Measurements from ENCODE around the gene NPFFR1.
A peak's percentile ranks its signal among the peaks of the same experiment; 100 is the strongest.

The NPFFR1 gene

DNA sequence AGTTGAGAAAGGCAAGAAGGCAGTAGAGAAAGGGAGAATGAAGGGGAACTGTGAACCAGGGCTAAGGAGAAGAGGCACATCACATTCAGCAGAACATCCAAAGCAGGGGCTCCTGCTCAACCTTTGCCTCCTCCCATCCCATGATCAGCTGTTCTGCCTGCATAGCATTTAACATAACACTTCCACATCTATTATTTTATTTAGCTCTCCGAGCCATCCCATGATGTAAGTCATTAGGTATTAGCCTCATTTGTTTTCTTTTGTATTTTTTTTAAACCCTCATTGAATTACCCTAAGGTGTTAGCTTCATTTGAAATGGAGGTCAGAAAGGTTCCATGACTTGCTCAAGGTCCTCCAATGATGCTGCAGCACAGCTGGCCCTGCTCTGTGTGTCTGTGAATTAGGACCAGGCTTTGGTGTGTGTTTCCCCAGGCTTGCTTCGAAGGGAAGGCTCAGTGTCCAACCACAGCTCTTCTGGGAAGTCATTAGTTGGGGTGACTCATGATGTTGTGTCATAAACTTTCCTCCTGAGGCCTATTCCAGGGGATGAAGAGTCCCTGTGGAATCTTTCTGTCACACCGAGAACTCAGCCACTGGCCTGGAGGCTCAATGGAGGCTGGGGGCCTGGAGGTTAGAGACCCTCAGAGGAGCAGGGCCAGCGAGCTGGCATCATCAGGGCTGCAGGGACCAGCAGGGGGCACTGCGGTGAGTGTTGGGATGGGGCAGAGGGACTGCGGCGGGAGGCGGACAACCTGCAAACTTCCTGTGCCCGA, 16.5 kb downstream of the NPFFR1 start:
- no peak overlapping the region for H3K27ac ChIP-seq (replicated peaks)
- DNase-seq (ENCODE audit: low read depth in 1 of 2, low spot score in 1 of 2), result peak in 1 of 2 experiments; percentile 56

DNA sequence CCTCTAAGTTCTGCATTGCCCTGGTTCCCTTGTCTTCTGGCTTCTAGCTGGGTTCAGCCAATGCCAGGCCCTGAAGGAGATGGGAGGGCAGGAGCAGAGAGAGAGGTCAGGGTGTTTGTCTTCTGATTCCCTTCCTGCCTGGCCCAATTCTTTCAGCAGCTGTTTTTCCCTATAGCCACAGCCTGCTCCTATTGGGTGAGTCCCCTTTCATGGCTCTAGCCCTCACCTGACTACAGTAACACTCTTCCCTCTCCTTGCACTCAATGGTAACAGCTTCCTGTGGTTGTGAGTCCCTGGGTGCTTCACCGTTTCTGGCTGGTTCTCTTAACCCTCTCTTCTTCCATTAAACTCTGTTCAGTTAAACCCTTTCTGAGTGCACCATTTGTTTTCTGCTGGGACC, 17.1 kb downstream of the NPFFR1 start:
- no peaks in the 10 kb centered on the region for H3K27me3 ChIP-seq (ENCODE audit: insufficient read depth, poor library complexity, severe bottlenecking)
- TF ChIP-seq, protein P1, sequence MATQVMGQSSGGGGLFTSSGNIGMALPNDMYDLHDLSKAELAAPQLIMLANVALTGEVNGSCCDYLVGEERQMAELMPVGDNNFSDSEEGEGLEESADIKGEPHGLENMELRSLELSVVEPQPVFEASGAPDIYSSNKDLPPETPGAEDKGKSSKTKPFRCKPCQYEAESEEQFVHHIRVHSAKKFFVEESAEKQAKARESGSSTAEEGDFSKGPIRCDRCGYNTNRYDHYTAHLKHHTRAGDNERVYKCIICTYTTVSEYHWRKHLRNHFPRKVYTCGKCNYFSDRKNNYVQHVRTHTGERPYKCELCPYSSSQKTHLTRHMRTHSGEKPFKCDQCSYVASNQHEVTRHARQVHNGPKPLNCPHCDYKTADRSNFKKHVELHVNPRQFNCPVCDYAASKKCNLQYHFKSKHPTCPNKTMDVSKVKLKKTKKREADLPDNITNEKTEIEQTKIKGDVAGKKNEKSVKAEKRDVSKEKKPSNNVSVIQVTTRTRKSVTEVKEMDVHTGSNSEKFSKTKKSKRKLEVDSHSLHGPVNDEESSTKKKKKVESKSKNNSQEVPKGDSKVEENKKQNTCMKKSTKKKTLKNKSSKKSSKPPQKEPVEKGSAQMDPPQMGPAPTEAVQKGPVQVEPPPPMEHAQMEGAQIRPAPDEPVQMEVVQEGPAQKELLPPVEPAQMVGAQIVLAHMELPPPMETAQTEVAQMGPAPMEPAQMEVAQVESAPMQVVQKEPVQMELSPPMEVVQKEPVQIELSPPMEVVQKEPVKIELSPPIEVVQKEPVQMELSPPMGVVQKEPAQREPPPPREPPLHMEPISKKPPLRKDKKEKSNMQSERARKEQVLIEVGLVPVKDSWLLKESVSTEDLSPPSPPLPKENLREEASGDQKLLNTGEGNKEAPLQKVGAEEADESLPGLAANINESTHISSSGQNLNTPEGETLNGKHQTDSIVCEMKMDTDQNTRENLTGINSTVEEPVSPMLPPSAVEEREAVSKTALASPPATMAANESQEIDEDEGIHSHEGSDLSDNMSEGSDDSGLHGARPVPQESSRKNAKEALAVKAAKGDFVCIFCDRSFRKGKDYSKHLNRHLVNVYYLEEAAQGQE (IDR thresholded peaks at IDR 0.05; ENCODE audit: insufficient replicate concordance, low read depth), result no peak
- TF ChIP-seq POLR2AphosphoS5 (IDR thresholded peaks at IDR 0.05; ENCODE audit: low read depth) (no peak), GABPA (IDR thresholded peaks at IDR 0.05; ENCODE audit: low read depth) (no peak), SPI1 (IDR thresholded peaks at IDR 0.05; ENCODE audit: borderline replicate concordance, low read depth) (no peak)
- TF ChIP-seq, protein P2, sequence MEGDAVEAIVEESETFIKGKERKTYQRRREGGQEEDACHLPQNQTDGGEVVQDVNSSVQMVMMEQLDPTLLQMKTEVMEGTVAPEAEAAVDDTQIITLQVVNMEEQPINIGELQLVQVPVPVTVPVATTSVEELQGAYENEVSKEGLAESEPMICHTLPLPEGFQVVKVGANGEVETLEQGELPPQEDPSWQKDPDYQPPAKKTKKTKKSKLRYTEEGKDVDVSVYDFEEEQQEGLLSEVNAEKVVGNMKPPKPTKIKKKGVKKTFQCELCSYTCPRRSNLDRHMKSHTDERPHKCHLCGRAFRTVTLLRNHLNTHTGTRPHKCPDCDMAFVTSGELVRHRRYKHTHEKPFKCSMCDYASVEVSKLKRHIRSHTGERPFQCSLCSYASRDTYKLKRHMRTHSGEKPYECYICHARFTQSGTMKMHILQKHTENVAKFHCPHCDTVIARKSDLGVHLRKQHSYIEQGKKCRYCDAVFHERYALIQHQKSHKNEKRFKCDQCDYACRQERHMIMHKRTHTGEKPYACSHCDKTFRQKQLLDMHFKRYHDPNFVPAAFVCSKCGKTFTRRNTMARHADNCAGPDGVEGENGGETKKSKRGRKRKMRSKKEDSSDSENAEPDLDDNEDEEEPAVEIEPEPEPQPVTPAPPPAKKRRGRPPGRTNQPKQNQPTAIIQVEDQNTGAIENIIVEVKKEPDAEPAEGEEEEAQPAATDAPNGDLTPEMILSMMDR (IDR thresholded peaks at IDR 0.05; ENCODE audit: insufficient read depth, low read length), result no peak
- no peak overlapping the region for H3K4me3 ChIP-seq (replicated peaks; ENCODE audit: insufficient read depth, low read length)
- H3K27ac ChIP-seq (replicated peaks), result no peak overlapping the region
- no peak for DNase-seq (ENCODE audit: low read depth in 1 of 2, low spot score in 1 of 2)

More for the DNA sequence above, 16.5 kb downstream of the NPFFR1 start:
- Histone ChIP-seq H3K4me3 (replicated peaks; ENCODE audit: insufficient read depth, low read length) (no peak overlapping the region), H3K27me3 (ENCODE audit: insufficient read depth, poor library complexity, severe bottlenecking) (no peaks in the 10 kb centered on the region)
- TF ChIP-seq, protein P1 (IDR thresholded peaks at IDR 0.05; ENCODE audit: insufficient replicate concordance, low read depth), result no peak
- TF ChIP-seq, protein P2 (IDR thresholded peaks at IDR 0.05; ENCODE audit: insufficient read depth, low read length), result no peak
- no peak for TF ChIP-seq SPI1 (IDR thresholded peaks at IDR 0.05; ENCODE audit: borderline replicate concordance, low read depth)
- no peak for TF ChIP-seq POLR2AphosphoS5 (IDR thresholded peaks at IDR 0.05; ENCODE audit: low read depth)
- no peak for TF ChIP-seq GABPA (IDR thresholded peaks at IDR 0.05; ENCODE audit: low read depth)

DNA sequence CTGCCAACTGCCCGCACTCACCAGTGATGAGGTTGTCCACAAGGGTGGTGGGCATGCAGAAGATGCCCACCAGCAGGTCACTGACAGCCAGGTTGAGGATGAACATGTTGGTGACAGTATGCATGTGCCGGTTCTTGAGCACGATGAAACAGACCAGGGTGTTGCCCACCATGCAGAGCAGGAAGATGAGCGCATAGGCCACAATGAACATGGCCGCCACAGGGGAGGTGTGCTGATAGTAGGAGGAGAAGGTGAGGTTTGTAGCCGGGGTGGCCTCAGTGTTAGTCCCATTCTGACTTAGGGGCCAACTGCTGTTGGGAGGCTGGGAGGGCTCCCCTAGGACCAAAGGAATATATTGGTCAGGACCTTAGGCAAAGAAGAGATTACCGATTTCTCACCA, 17.7 kb downstream of the NPFFR1 start:
- DNase-seq (ENCODE audit: low read depth in 1 of 2, low spot score in 1 of 2), result no peak
- H3K27me3 ChIP-seq (ENCODE audit: insufficient read depth, poor library complexity, severe bottlenecking), result no peaks in the 10 kb centered on the region
- no peak for TF ChIP-seq GABPA (IDR thresholded peaks at IDR 0.05; ENCODE audit: low read depth)
- TF ChIP-seq, protein P1 (IDR thresholded peaks at IDR 0.05; ENCODE audit: insufficient replicate concordance, low read depth), result no peak
- no peak for TF ChIP-seq POLR2AphosphoS5 (IDR thresholded peaks at IDR 0.05; ENCODE audit: low read depth)
- TF ChIP-seq, protein P2 (IDR thresholded peaks at IDR 0.05; ENCODE audit: insufficient read depth, low read length), result no peak
- H3K4me3 ChIP-seq (replicated peaks; ENCODE audit: insufficient read depth, low read length), result no peak overlapping the region
- no peak overlapping the region for H3K27ac ChIP-seq (replicated peaks)
